RWPE2 (cell line): Measurements from ENCODE around the gene ALDH3B2.

ENCODE experiments used
- ATAC-seq: fragments of 200-7000 bp; cut with Tn5 transposase; 3 replicates; pipeline ENCODE4 v1.9.1; 2021; ENCODE audit warnings: low read depth
- DNase-seq: peaks from one replicate; pipeline ENCODE4 v3.0.0-alpha.2; 2020; ENCODE audit warnings: low spot score
- H3K27ac ChIP-seq: fragments of 450-650 bp; 2 replicates; pipeline ENCODE4 v1.5.1; 2017; ENCODE audit warnings: mild to moderate bottlenecking; ENCODE audit not compliant: poor library complexity, severe bottlenecking
- H3K27me3 ChIP-seq: fragments of 250-450 bp; sonication (Bioruptor Pico); 2 replicates; pipeline ENCODE4 v1.5.1; 2021; ENCODE audit warnings: mild to moderate bottlenecking, moderate library complexity; ENCODE audit not compliant: insufficient read depth, poor library complexity, severe bottlenecking
- H3K36me3 ChIP-seq: fragments of 250-450 bp; sonication (Bioruptor Pico); 2 replicates; pipeline ENCODE4 v1.5.1; 2020; ENCODE audit warnings: low read depth, mild to moderate bottlenecking, moderate library complexity
- H3K4me1 ChIP-seq: fragments of 250-450 bp; sonication (Bioruptor Pico); 2 replicates; pipeline ENCODE4 v1.5.1; 2021; ENCODE audit warnings: mild to moderate bottlenecking, moderate library complexity; ENCODE audit not compliant: insufficient read depth, poor library complexity, severe bottlenecking
- H3K4me3 ChIP-seq: fragments of 250-450 bp; sonication (Bioruptor Pico); 2 replicates; pipeline ENCODE4 v1.5.1; 2021; ENCODE audit warnings: mild to moderate bottlenecking, moderate library complexity; ENCODE audit not compliant: severe bottlenecking
- H3K9me3 ChIP-seq: fragments of 250-450 bp; sonication (Bioruptor Pico); 2 replicates; pipeline ENCODE4 v1.5.1; 2021; ENCODE audit warnings: mild to moderate bottlenecking, moderate library complexity; ENCODE audit not compliant: severe bottlenecking
- CTCF ChIP-seq: fragments of 450-650 bp; IDR thresholded peaks from one replicate; pipeline ENCODE4 v1.5.1; 2017; ENCODE audit warnings: mild to moderate bottlenecking, moderate library complexity; ENCODE audit not compliant: poor library complexity, severe bottlenecking

ALDH3B2 gene

GRCh38 chr11:67632175-67632981, 42.0 kb downstream of the ALDH3B2 start:
- Histone ChIP-seq H3K4me3 (no peak overlapping the region), H3K36me3 (no peaks in the 10 kb centered on the region), H3K4me1 (no peaks in the 10 kb centered on the region), H3K27ac (no peak overlapping the region), H3K27me3 (no peaks in the 10 kb centered on the region), H3K9me3 (no peaks in the 10 kb centered on the region)
- DNase-seq, result peak; percentile 56
- TF ChIP-seq CTCF, result no peak
- no peak for ATAC-seq

GRCh38 chr11:67631853-67632174, 42.6 kb downstream of the ALDH3B2 start:
- H3K4me1 ChIP-seq, result no peaks in the 10 kb centered on the region
- H3K27ac ChIP-seq, result no peak overlapping the region
- ATAC-seq (no peak), DNase-seq (no peak)
- no peak for TF ChIP-seq CTCF
- H3K27me3 ChIP-seq, result no peaks in the 10 kb centered on the region
- H3K4me3 ChIP-seq, result no peak overlapping the region
- no peaks in the 10 kb centered on the region for H3K9me3 ChIP-seq
- H3K36me3 ChIP-seq, result no peaks in the 10 kb centered on the region

- DNase-seq (peak; percentile 51), ATAC-seq (no peak)
- no peaks in the 10 kb centered on the region for H3K36me3 ChIP-seq
- H3K9me3 ChIP-seq, result no peaks in the 10 kb centered on the region
- TF ChIP-seq CTCF, result no peak
- no peak overlapping the region for H3K27ac ChIP-seq
- no peaks in the 10 kb centered on the region for H3K27me3 ChIP-seq
- H3K4me3 ChIP-seq, result no peak overlapping the region
- no peaks in the 10 kb centered on the region for H3K4me1 ChIP-seq
These were observed 43.0 kb downstream of the ALDH3B2 start for GRCh38 chr11:67631411-67631810.

GRCh38 chr11:67630943-67631331, 43.5 kb downstream of the ALDH3B2 start:
- Histone ChIP-seq H3K9me3 (no peaks in the 10 kb centered on the region), H3K36me3 (no peaks in the 10 kb centered on the region), H3K4me1 (no peaks in the 10 kb centered on the region), H3K27ac (no peak overlapping the region), H3K27me3 (no peaks in the 10 kb centered on the region), H3K4me3 (peak overlapping the region; percentile 44)
- DNase-seq (peak; percentile 41), ATAC-seq (no peak)
- TF ChIP-seq CTCF, result peak; percentile 34

GRCh38 chr11:67630228-67630942, 44.0 kb downstream of the ALDH3B2 start:
- H3K36me3 ChIP-seq, result no peaks in the 10 kb centered on the region

More at GRCh38 chr11:67630228-67630942, 44.0 kb downstream of the ALDH3B2 start:
- peak overlapping the region; percentile 45 for H3K27ac ChIP-seq
- no peaks in the 10 kb centered on the region for H3K4me1 ChIP-seq
- H3K4me3 ChIP-seq, result peak overlapping the region; percentile 47
- H3K27me3 ChIP-seq, result no peaks in the 10 kb centered on the region
- DNase-seq (peak; percentile 99), ATAC-seq (peak; percentile 80)
- peak; percentile 66 for TF ChIP-seq CTCF
- no peaks in the 10 kb centered on the region for H3K9me3 ChIP-seq
